Fibroblast of lung (primary cell): ENCODE measurements around the gene STBD1.

Experiments
- CTCF ChIP-seq, 2 donors: IDR thresholded peaks in 1 of 2; conservative IDR thresholded peaks in 1 of 2; 1 replicate in 1 of 2; 2 replicates in 1 of 2; pipeline ENCODE4 v1.5.1; 2011 to 2012; ENCODE audit warnings: low read length in 2 of 2, control low read depth in 1 of 2, inconsistent platforms in 1 of 2, low read depth in 1 of 2, mild to moderate bottlenecking in 1 of 2
- EZH2 ChIP-seq: IDR thresholded peaks from 2 replicates; pipeline ENCODE4 v1.5.1; 2012; ENCODE audit warnings: low read length, control low read depth, mild to moderate bottlenecking; ENCODE audit errors: missing control alignments

GRCh38 chr4:76325072-76325471 is 18.5 kb downstream of the STBD1 start:
- TF ChIP-seq EZH2 (no peak), CTCF (conservative IDR thresholded peaks at IDR 0.05 in 1 of 2, IDR thresholded peaks at IDR 0.05 in 1 of 2; ENCODE audit: low read depth in 1 of 2, low read length in 2 of 2) (no peak)
